Measurements from ENCODE around the gene SYNDIG1.

GRCh38 chr20:24523661-24524060, 54.2 kb downstream of the SYNDIG1 start:
- TF ChIP-seq CTCF (IDR thresholded peaks at IDR 0.05) (no peak), POLR2A (IDR thresholded peaks at IDR 0.05) (no peak)

Data from body of pancreas (tissue), 4 donors.